HEK293 (cell line): Measurements from ENCODE around the gene DOCK3.

ENCODE experiments used
- EGR2 ChIP-seq: fragments of 450-650 bp; formaldehyde crosslinking; IDR thresholded peaks from 2 replicates; pipeline ENCODE4 v1.5.1; 2016; ENCODE audit warnings: low read depth, missing biosample characterization, missing genetic modification characterization
- KLF1 ChIP-seq: fragments of 450-650 bp; formaldehyde crosslinking; IDR thresholded peaks from 2 replicates; pipeline ENCODE4 v1.5.1; 2016; ENCODE audit warnings: missing biosample characterization, missing genetic modification characterization
- OVOL3 ChIP-seq: fragments of 450-650 bp; formaldehyde crosslinking; IDR thresholded peaks from 2 replicates; pipeline ENCODE4 v1.5.1; 2016; ENCODE audit warnings: missing biosample characterization, missing genetic modification characterization
- SCRT1 ChIP-seq: fragments of 450-650 bp; formaldehyde crosslinking; IDR thresholded peaks from 2 replicates; pipeline ENCODE4 v1.5.1; 2016; ENCODE audit warnings: missing biosample characterization, missing genetic modification characterization, borderline replicate concordance
- ZBTB10 ChIP-seq: fragments of 450-650 bp; formaldehyde crosslinking; IDR thresholded peaks from 2 replicates; pipeline ENCODE4 v1.5.1; 2016; ENCODE audit warnings: missing biosample characterization, missing genetic modification characterization
- ZFHX2 ChIP-seq: fragments of 450-650 bp; formaldehyde crosslinking; conservative IDR thresholded peaks from 2 replicates; pipeline ENCODE4 v1.5.1; 2016; ENCODE audit warnings: missing biosample characterization, missing genetic modification characterization
- ZNF138 ChIP-seq: fragments of 450-650 bp; formaldehyde crosslinking; IDR thresholded peaks from 2 replicates; pipeline ENCODE4 v1.5.1; 2016; ENCODE audit warnings: missing biosample characterization, missing genetic modification characterization, borderline replicate concordance
- ZNF146 ChIP-seq: fragments of 450-650 bp; formaldehyde crosslinking; IDR thresholded peaks from 2 replicates; pipeline ENCODE4 v1.5.1; 2016; ENCODE audit warnings: missing biosample characterization, missing genetic modification characterization
- ZNF157 ChIP-seq: fragments of 450-650 bp; formaldehyde crosslinking; IDR thresholded peaks from 2 replicates; pipeline ENCODE4 v1.5.1; 2016; ENCODE audit warnings: missing biosample characterization, missing genetic modification characterization
- ZNF18 ChIP-seq: fragments of 450-650 bp; formaldehyde crosslinking; IDR thresholded peaks from 2 replicates; pipeline ENCODE4 v1.5.1; 2016; ENCODE audit warnings: missing biosample characterization, missing genetic modification characterization
- ZNF274 ChIP-seq, 2 experiments: fragments of 200-500 bp in 1 of 2; fragments of 450-650 bp in 1 of 2; sonication (Bioruptor generic) in 1 of 2; formaldehyde crosslinking in 1 of 2; IDR thresholded peaks; 2 replicates each; pipeline versions ENCODE4 v1.5.1 to v1.6.1; 2014 to 2016; ENCODE audit warnings: borderline replicate concordance in 1 of 2, inconsistent platforms in 1 of 2, low read length in 1 of 2, missing biosample characterization in 1 of 2, missing genetic modification characterization in 1 of 2
- ZNF341 ChIP-seq: fragments of 450-650 bp; formaldehyde crosslinking; IDR thresholded peaks from 2 replicates; pipeline ENCODE4; 2016; ENCODE audit warnings: low read depth, missing biosample characterization, missing genetic modification characterization
- ZNF37A ChIP-seq: fragments of 450-650 bp; IDR thresholded peaks from 2 replicates; pipeline ENCODE4 v1.5.1; 2018; ENCODE audit warnings: missing biosample characterization, missing genetic modification characterization
- ZNF529 ChIP-seq: fragments of 450-650 bp; formaldehyde crosslinking; IDR thresholded peaks from 2 replicates; pipeline ENCODE4 v1.5.1; 2017; ENCODE audit warnings: missing genetic modification characterization, missing biosample characterization; ENCODE audit not compliant: insufficient replicate concordance
- ZNF701 ChIP-seq: fragments of 450-650 bp; formaldehyde crosslinking; IDR thresholded peaks from 2 replicates; pipeline ENCODE4 v1.5.1; 2016; ENCODE audit warnings: missing biosample characterization, missing genetic modification characterization
- TF ChIP-seq, protein P1 (sequence below): fragments of 450-650 bp; formaldehyde crosslinking; conservative IDR thresholded peaks from 2 replicates; pipeline ENCODE4 v1.5.1; 2016; ENCODE audit warnings: low read depth, missing biosample characterization, missing genetic modification characterization
- TF ChIP-seq, protein P2 (sequence below): fragments of 450-650 bp; formaldehyde crosslinking; IDR thresholded peaks from 2 replicates; pipeline ENCODE4 v1.5.1; 2016; ENCODE audit warnings: missing biosample characterization, missing genetic modification characterization
- TF ChIP-seq, protein P3 (sequence below): fragments of 450-650 bp; formaldehyde crosslinking; IDR thresholded peaks from 2 replicates; pipeline ENCODE4 v1.5.1; 2016; ENCODE audit warnings: missing biosample characterization, missing genetic modification characterization
- TF ChIP-seq, protein P4 (sequence below): fragments of 450-650 bp; formaldehyde crosslinking; optimal IDR thresholded peaks from 2 replicates; pipeline ENCODE3; 2016; ENCODE audit warnings: missing biosample characterization, mild to moderate bottlenecking, missing genetic modification characterization

DOCK3 gene

DNA sequence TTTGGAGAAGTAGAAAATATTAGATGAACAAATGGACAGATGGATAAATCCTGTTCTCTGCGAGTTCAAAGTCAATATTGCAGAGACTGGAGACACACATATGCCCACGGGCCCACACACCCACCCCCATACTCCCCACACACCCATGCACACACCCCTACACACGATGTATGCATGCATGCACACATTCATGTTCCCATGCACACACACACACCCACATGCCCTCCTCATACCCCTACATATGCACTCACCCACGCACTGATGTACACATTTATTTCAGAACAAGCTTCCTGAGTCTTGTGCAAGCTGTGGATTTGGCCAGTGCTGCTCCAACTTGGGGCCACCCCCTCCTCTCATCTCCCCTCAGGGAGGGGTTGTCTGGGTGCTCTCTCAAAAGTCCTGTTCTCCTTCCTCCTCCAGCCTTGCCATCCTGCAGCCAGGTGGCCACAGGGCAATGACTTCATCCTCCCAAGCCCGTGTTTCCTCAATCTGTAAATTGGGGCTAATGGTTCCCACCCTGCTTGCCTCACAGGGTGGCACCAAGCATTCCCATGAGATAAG, 41.4 kb upstream of the DOCK3 start (continued):
- TF ChIP-seq, protein P1, sequence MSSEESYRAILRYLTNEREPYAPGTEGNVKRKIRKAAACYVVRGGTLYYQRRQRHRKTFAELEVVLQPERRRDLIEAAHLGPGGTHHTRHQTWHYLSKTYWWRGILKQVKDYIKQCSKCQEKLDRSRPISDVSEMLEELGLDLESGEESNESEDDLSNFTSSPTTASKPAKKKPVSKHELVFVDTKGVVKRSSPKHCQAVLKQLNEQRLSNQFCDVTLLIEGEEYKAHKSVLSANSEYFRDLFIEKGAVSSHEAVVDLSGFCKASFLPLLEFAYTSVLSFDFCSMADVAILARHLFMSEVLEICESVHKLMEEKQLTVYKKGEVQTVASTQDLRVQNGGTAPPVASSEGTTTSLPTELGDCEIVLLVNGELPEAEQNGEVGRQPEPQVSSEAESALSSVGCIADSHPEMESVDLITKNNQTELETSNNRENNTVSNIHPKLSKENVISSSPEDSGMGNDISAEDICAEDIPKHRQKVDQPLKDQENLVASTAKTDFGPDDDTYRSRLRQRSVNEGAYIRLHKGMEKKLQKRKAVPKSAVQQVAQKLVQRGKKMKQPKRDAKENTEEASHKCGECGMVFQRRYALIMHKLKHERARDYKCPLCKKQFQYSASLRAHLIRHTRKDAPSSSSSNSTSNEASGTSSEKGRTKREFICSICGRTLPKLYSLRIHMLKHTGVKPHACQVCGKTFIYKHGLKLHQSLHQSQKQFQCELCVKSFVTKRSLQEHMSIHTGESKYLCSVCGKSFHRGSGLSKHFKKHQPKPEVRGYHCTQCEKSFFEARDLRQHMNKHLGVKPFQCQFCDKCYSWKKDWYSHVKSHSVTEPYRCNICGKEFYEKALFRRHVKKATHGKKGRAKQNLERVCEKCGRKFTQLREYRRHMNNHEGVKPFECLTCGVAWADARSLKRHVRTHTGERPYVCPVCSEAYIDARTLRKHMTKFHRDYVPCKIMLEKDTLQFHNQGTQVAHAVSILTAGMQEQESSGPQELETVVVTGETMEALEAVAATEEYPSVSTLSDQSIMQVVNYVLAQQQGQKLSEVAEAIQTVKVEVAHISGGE (tag by site-specific recombination) = no peak
- no peak for TF ChIP-seq ZNF146 (tag by site-specific recombination)
- no peak for TF ChIP-seq ZNF529
- TF ChIP-seq ZNF701 (tag by site-specific recombination) = no peak
- no peak for TF ChIP-seq SCRT1 (tag by site-specific recombination)
- TF ChIP-seq ZNF341 (tag by site-specific recombination) = peak; percentile 21; the same call in 1 of the 2 replicates
- TF ChIP-seq ZBTB10 (tag by site-specific recombination) = no peak
- no peak for TF ChIP-seq ZNF138 (tag by site-specific recombination)
- TF ChIP-seq ZNF157 = no peak
- TF ChIP-seq, protein P2, sequence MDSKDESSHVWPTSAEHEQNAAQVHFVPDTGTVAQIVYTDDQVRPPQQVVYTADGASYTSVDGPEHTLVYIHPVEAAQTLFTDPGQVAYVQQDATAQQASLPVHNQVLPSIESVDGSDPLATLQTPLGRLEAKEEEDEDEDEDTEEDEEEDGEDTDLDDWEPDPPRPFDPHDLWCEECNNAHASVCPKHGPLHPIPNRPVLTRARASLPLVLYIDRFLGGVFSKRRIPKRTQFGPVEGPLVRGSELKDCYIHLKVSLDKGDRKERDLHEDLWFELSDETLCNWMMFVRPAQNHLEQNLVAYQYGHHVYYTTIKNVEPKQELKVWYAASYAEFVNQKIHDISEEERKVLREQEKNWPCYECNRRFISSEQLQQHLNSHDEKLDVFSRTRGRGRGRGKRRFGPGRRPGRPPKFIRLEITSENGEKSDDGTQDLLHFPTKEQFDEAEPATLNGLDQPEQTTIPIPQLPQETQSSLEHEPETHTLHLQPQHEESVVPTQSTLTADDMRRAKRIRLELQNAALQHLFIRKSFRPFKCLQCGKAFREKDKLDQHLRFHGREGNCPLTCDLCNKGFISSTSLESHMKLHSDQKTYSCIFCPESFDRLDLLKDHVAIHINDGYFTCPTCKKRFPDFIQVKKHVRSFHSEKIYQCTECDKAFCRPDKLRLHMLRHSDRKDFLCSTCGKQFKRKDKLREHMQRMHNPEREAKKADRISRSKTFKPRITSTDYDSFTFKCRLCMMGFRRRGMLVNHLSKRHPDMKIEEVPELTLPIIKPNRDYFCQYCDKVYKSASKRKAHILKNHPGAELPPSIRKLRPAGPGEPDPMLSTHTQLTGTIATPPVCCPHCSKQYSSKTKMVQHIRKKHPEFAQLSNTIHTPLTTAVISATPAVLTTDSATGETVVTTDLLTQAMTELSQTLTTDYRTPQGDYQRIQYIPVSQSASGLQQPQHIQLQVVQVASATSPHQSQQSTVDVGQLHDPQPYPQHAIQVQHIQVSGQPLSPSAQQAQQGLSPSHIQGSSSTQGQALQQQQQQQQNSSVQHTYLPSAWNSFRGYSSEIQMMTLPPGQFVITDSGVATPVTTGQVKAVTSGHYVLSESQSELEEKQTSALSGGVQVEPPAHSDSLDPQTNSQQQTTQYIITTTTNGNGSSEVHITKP = no peak
- TF ChIP-seq ZNF37A (tag by site-specific recombination) = no peak
- TF ChIP-seq, protein P3, sequence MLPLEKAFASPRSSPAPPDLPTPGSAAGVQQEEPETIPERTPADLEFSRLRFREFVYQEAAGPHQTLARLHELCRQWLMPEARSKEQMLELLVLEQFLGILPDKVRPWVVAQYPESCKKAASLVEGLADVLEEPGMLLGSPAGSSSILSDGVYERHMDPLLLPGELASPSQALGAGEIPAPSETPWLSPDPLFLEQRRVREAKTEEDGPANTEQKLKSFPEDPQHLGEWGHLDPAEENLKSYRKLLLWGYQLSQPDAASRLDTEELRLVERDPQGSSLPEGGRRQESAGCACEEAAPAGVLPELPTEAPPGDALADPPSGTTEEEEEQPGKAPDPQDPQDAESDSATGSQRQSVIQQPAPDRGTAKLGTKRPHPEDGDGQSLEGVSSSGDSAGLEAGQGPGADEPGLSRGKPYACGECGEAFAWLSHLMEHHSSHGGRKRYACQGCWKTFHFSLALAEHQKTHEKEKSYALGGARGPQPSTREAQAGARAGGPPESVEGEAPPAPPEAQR (tag by site-specific recombination) = no peak
- peak; percentile 16; the same call in 1 of the 2 replicates for TF ChIP-seq KLF1 (tag by site-specific recombination)
- TF ChIP-seq OVOL3 (tag by site-specific recombination) = no peak
- TF ChIP-seq ZNF274 (IDR thresholded peaks at IDR 0.05; ENCODE audit: low read length) = no peak
- no peak for TF ChIP-seq ZNF274 (tag by site-specific recombination; IDR thresholded peaks at IDR 0.05; ENCODE audit: borderline replicate concordance)
- no peak for TF ChIP-seq ZNF18 (tag by site-specific recombination)
- TF ChIP-seq EGR2 (tag by site-specific recombination) = peak; percentile 99
- TF ChIP-seq, protein P4, sequence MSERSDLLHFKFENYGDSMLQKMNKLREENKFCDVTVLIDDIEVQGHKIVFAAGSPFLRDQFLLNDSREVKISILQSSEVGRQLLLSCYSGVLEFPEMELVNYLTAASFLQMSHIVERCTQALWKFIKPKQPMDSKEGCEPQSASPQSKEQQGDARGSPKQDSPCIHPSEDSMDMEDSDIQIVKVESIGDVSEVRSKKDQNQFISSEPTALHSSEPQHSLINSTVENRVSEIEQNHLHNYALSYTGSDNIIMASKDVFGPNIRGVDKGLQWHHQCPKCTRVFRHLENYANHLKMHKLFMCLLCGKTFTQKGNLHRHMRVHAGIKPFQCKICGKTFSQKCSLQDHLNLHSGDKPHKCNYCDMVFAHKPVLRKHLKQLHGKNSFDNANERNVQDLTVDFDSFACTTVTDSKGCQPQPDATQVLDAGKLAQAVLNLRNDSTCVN (tag by site-specific recombination) = no peak
- peak; percentile 99 for TF ChIP-seq ZFHX2 (tag by site-specific recombination)
- TF ChIP-seq, all 188 proteins: peak for 6
